CD1c-positive myeloid dendritic cell (primary cell): ENCODE data around the gene LSS.
"Not testable (repeated sequence)": the region's sequence is repeated elsewhere in the genome, so short reads cannot be mapped to it uniquely, and the experiment has no call there.

Experiments
- DNase-seq: peaks from one replicate; pipeline ENCODE4 v3.0.0-alpha.2; 2016; ENCODE audit errors: extremely low spot score

Gene LSS

GRCh38 chr21:46152927-46153246 lies 75.7 kb downstream of the LSS start:
- no peak for DNase-seq

DNA sequence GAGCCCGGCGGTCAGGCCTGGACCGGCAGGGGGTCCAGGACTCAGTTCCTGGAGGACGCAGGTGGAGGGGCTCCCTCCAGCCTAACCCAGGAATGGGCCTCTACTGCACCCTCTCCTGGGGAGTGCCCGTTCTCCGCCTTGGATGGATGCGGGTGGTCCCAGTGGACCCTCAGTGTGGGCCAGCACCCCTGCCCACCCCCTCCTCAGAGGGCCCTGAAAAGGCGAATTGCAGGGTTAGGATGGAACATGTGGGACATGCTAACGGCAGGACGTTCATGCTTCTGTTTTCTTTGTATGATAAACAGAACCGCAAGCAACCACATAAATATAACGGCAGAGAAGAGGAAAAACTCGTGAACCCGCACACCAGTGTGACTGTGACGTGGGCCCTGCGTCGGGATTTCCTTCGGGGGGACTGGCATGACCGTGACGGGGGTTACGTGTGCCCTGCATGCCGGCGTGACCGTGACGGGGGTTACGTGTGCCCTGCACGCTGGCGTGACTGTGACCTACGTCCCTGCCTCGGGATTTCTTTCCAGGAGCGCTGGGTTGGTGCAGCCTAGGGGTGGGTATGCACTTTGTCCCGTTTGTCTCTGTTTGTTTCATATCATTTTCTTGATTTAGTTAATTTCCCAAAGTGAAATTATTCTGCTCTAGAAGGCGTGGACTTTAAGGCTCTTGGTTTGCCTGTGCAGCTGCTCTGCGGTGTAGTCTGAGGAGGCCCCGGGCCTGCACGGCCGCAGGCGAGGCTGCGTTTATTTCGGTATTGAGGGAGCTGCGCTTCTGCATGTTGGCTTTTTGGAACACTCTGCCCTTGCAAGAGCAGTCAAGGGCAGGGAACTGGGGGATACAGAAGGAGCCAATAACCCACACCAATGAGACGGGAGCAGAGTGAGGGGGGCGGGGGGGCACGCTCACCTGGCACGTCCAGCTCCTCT lies 76.3 kb downstream of the LSS start:
- no peak for DNase-seq

DNA sequence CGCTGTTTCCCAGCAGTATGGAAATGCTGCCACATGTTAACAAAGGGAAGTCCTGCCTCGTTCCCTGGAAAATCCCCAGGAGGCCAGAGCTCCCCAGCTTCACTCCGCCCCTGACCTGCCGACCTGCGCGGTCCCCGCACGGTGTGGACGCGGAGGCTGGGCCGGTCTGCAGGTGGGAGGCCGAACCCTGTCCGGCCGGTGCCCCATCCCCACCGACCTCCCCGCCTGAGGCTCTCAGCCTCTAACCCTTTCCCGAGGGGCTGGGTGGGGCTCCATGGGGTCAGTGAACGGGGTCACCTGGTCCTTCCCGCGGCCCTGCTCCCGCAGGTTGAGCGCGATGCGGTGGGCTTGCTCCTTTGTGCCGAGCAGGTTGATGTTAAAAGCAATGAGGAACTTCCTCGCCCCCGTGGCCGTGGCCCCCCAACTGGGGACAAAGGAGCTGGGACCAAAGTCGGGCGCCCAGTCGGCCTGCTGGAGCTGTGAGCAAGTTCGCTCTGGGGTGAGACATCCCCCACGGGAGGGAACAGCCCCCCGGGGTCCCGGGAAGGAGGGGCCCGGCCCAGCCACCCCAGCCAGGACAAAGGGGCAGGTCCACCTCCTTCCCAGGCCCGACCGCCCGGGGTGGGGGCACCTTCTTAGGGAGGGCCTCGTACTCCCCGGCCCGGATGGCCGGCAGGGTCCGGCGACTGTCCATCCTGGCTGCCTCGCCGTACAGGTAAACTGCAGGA lies 77.1 kb downstream of the LSS start:
- DNase-seq = no peak

DNA sequence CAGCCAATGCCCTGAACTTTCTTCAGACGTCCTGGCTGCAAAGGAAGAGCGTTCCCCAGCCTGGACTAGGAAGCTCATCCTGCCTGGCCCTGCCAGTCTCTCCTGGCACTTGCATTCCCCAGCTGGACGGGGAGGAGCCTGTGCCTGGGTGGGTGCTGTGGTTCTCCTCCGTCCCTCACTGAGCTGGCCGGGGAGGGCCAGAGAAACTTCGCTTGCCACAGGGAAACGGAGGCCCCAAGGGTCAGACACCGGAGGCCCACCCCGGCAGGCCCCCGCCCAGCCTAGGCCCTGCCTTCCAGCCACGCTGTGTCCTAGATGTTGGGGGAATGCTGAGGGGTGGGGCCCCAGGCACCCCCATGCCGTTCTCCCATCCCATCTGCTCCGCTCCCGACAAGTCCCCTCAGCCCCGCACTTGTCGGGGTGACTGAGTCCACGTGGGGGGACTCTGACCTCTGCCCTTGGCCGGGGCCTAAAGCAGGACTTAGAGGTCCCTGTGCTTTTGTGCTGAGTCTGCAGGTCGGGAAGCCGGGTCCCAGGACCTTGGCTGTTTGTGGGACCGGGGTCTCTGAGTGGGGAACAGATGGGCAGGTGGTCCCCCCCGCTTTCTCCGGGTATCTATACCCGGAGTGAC lies 78.0 kb downstream of the LSS start:
- no peak for DNase-seq

GRCh38 chr21:46150073-46150472 lies 78.5 kb downstream of the LSS start:
- DNase-seq = no peak

- no peak for DNase-seq
These were observed 79.2 kb downstream of the LSS start for GRCh38 chr21:46149205-46149901.

- no peak for DNase-seq
These were observed 80.5 kb downstream of the LSS start for GRCh38 chr21:46148106-46148505.

DNA sequence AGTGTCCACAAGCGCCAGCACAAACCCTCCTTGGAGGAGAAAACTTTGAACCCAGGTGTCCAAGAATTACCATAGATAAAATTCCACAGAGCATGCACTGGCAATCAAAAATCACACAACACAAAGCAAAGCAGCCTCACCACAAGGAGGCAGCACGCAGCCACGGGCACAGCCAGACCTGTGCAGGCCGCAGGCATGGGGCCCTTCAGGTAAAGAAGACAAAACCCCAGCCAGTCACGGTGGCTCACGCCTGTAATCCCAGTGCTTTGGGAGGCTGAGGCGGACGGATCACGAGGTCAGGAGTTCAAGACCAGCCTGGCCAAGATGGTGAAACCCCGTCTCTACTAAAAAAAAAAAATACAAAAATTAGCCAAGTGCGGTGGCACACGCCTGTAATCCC lies 81.1 kb downstream of the LSS start:
- peak; percentile 6 for DNase-seq

DNA sequence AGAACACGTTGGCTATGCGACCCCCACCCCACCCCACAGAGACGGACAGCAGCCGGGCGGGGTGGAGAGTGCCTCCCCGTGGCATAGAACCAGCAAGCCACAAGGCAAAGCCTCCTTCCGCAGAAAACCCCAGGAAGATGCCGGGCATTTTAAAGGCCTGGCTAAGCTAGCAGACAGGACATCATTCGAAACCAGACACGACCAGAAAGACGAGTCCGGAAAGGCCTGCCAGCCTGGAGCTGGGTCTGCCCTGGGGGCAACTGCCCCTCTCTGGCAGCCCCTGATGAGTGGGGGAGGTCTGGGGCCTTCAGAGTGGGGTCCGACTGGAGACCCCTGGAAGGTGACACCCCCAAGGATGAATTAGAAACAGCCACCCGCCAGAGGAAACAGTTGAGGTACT lies 81.7 kb downstream of the LSS start:
- no peak for DNase-seq

GRCh38 chr21:46145840-46146691 lies 82.5 kb downstream of the LSS start:
- DNase-seq = no peak

DNA sequence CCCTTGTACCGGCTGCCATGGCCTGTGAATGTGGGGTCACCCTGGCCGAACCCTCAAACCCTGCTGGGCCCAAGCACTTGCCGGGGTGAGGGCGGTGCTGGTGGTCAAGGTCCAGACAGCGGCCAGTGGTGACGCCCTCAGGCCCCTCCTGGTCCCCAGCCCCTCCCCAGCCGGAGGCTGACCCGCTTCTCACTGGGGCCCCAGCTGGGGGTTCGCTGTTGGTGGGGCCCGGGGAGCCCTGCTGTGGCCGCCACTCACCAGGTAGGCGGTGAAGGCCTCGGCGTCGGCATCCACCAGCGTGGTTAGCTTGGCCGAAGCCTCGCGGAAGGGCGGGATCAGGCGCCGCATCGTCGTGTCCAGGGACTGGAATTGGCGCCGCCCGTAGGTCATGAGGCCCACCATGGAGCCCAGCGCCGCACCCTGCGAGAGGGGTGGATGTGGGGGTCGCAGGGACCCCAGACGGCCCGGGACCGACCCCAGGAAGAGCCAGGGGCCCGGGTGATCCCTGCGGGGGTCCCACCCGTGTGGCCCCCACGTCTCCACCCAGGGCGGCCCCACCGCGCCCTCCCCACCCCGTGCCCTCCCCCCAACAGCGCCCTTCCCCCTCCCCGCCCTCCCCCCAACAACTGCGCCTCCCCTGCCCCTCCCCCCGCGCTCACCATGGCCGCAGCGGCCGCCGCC lies 83.3 kb downstream of the LSS start:
- no peak for DNase-seq

- no peak for DNase-seq
These were observed 84.0 kb downstream of the LSS start for GRCh38 chr21:46144464-46145070.

- DNase-seq = no peak
These were observed 85.7 kb downstream of the LSS start for GRCh38 chr21:46142582-46143473.

- no peak for DNase-seq
These were observed 86.6 kb downstream of the LSS start for GRCh38 chr21:46141767-46142581.

GRCh38 chr21:46140352-46141003 lies 88.1 kb downstream of the LSS start:
- DNase-seq = not testable (repeated sequence)

- DNase-seq = no peak
These were observed 88.9 kb downstream of the LSS start for GRCh38 chr21:46139686-46140085.

DNA sequence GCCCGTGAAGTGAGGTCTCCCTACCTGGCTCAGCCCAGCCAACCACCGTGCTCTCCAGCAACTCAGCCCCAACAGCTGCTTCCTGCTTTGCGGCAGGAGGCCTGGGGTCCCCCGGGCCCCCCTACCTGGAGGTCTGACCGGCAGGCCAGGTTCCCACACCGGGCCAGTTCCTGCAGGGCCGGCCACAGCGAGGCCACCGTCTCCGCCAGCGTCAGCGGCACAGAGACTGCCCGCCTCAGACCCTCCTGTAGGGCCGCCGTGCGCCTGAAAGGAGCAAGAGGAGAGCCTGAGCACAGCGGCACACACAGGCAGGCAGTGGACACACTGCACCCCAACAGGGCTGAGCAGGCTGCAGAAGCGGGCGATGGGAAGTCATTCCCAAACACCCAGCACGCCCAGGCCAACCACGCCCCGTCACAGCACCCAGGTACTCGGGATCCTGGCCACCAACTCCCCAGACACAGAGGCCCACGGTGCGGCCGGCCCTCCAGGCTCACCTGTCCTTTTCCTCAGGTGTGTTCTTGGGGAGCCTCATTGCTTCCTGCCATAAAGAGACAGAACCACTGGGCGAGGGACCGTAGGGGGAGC lies 90.1 kb downstream of the LSS start:
- no peak for DNase-seq
